Ammon's horn (tissue), 1 donor: ENCODE results near the gene DCDC1.

ENCODE experiments used
- DNase-seq: peaks from one replicate; pipeline ENCODE4 v3.0.0-alpha.2; 2016; ENCODE audit warnings: low spot score

The DCDC1 gene

GRCh38 chr11:31231601-31232000 lies 137.9 kb downstream of the DCDC1 start:
- no peak for DNase-seq

GRCh38 chr11:31218847-31219246 lies 150.7 kb downstream of the DCDC1 start:
- DNase-seq, result no peak

- no peak for DNase-seq
Observed at GRCh38 chr11:31214372-31214771, 155.2 kb downstream of the DCDC1 start.

GRCh38 chr11:31199378-31199777 lies 170.2 kb downstream of the DCDC1 start:
- DNase-seq, result no peak

GRCh38 chr11:31173926-31174680 lies 195.4 kb downstream of the DCDC1 start:
- no peak for DNase-seq

- DNase-seq, result no peak
Observed at GRCh38 chr11:31160504-31161422, 208.8 kb downstream of the DCDC1 start.

GRCh38 chr11:31150841-31151240 lies 218.7 kb downstream of the DCDC1 start:
- no peak for DNase-seq

- no peak for DNase-seq
Observed at GRCh38 chr11:31150011-31150410, 219.5 kb downstream of the DCDC1 start.

GRCh38 chr11:31141789-31142188 lies 227.8 kb downstream of the DCDC1 start:
- DNase-seq, result peak; percentile 13

- no peak for DNase-seq
Observed at GRCh38 chr11:31139479-31139878, 230.1 kb downstream of the DCDC1 start.

GRCh38 chr11:31132531-31133421 lies 236.8 kb downstream of the DCDC1 start:
- DNase-seq, result no peak

- DNase-seq, result no peak
Observed at GRCh38 chr11:31131760-31132159, 237.8 kb downstream of the DCDC1 start.

- no peak for DNase-seq
Observed at GRCh38 chr11:31127290-31127689, 242.2 kb downstream of the DCDC1 start.

GRCh38 chr11:31120428-31120827 lies 249.1 kb downstream of the DCDC1 start:
- no peak for DNase-seq

GRCh38 chr11:31118566-31118965 lies 251.0 kb downstream of the DCDC1 start:
- no peak for DNase-seq

GRCh38 chr11:31117038-31117437 lies 252.5 kb downstream of the DCDC1 start:
- no peak for DNase-seq

GRCh38 chr11:31114442-31114841 lies 255.1 kb downstream of the DCDC1 start:
- no peak for DNase-seq

- DNase-seq, result no peak
Observed at GRCh38 chr11:31110830-31111229, 258.7 kb downstream of the DCDC1 start.

- no peak for DNase-seq
Observed at GRCh38 chr11:31109446-31109845, 260.1 kb downstream of the DCDC1 start.

- no peak for DNase-seq
Observed at GRCh38 chr11:31107649-31108048, 261.9 kb downstream of the DCDC1 start.

GRCh38 chr11:31106968-31107576 lies 262.5 kb downstream of the DCDC1 start:
- peak; percentile 54 for DNase-seq

- no peak for DNase-seq
Observed at GRCh38 chr11:31106326-31106725, 263.2 kb downstream of the DCDC1 start.
